Stimulated activated CD8-positive, alpha-beta memory T cell treated with anti-CD3 and anti-CD28 coated beads, Interleukin-15, amount 100 ng/mL, for 4 hours (primary cell): ENCODE data around the gene STON1.
"Not testable (repeated sequence)": the region's sequence is repeated elsewhere in the genome, so short reads cannot be mapped to it uniquely, and the experiment has no call there.

Experiments used
- DNase-seq, 2 donors: peaks; one replicate each; pipeline ENCODE4 v3.0.0-alpha.2; 2020; ENCODE audit warnings: low read depth in 2 of 2

STON1 gene

DNA sequence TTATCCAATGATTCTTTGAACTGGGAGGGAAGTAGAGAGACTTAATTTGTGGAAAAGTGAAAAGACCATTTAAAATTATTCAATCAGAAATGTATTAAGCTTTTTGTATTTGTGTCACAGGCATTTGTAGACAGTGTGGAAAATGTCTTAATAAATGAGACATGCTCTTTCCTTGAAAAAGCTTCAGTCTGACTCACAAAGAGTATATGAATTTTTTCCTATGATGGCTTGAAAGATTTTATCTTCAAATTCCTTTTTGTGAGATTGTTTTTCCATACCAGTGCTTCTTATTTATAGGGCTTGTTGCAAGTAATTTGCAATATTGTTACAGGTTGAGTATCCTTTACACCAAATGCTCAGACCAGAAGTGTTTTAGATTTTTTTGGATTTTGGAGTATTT, 39.5 kb downstream of the STON1 start:
- DNase-seq: no peak

DNA sequence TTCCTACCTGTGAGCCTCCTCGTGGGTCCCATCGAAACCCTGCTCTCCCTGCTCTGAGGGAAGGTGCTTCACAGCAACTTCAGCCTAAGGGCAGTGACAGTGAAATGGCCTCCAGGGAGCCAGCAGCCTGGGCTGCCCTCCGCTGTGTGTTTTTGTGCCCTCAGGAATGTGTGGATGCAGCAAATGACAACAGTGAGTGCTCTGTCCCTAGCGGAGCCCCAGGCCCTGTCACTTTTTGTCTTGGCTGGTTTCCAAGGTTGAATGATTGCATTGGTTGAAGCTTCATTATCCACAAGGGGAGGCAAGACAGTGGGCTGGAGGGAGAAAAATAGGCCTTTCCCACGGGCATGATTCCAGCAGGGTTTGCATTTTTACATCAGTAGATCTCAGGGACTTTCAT, 42.9 kb downstream of the STON1 start:
- no peak for DNase-seq

DNA sequence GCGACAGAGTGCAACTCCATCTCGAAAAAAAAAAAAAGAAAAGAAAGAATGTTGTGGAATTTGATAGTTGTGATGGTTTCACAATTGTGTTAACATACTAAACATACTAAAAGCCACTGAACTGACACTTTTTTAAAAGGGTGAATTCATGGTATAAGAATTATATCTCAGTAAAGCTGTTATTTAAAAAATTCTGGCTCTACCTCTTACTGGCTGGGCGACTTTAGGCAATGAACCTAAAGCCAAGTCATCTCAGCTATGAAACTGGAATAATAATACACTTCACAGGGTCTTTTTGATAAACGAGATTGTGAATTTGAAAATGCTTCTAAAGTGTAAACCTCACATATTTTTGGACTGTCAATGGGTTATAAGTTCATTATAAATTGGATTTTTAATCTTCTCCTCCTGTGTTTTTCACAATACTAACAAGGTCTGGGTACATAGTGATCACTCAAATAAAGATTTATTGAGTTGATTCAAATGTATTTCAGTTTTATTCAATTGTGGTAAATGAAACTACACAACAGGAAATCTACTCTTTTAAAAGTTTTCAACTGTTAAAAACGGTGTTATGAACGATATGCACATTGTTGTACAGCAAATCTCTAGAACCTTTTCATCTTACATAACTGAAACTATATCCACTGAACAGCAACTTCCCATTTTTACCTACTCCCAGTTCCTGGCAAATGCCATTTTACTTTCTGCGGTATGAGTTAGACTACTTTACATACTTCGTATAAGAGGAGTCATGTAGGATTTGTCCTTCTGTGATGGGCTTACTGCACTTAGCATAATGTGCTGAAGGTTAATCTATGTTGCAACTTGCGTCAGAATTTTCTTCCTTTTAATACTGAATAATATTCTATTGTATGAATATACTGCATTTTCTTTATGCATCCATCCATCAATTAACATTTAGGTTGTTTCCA, 44.7 kb downstream of the STON1 start:
- DNase-seq: no peak

DNA sequence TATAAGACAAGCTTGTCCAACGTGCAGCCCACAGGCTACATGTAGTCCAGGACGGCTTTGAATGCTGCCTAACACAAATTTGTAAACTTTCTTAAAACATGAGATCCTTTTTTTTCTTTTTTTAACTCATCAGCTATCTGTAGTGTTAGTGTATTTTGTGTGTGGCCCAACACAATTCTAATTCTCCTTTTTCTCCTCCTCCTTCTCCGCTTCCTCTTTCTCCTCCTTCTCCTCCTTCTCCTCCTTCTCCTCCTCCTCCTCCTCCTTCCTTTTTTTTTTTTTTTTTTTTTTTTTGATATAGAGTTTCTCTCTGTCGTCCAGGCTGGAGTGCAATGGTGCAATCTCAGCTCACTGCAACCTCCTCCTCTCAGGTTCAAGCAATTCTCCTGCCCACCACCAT, 48.4 kb downstream of the STON1 start:
- DNase-seq: no peak

DNA sequence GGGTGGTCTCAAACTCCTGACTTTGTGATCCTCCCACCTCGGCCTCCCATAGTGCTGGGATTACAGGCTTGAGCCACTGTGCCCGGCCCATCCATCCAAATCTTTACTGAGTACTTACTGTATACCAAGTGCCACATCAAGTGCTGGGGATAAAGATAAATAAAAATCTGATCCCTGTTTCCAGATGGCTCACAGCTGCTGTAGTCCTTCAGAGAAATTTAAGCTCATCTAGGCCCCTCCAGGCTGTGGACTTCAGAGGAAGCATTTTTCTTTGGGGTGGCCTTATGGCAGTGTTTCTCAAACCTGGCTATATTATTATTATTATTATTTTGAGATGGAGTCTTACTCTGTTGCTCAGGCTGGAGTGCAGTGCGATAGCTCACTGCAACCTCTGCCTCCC, 54.0 kb downstream of the STON1 start:
- no peak for DNase-seq

DNA sequence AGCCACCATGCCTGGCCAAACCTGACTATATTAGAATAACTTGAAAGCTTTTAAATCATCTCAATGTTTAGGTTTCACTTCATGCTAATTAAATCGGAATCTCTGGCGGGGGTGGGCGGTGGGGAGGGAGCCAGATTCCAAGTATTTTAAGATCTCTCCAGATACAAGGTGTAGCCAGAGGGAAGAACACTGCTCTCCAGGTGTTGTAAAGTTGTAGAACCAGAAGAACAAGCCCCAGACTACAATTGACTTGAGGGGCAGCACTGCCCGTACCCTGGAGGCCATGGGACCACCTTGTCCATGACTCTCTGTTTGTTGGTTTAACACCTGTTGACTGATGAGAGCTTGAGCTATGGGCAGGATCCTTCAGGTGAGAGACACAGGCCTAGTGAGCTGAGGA, 54.6 kb downstream of the STON1 start:
- DNase-seq: no peak

DNA sequence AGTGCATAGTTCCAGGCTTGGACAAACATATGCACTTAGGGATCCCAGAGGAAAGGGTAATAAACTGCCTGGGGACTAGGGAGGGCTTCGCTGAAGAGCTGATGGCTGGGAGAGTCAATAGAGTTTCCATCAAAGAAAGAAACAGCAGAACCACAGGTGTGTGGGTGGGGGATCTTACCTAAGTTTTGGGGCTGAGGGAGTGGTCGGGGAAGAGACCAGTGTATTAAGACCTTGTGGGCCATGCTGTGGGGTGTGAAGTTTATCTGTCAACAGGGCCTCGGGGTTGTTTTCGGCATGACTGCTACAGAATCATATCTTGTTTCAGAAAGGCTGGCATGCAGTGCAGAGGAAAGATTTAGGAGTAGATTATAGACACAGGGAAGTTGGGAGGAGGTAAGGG, 56.5 kb downstream of the STON1 start:
- DNase-seq: no peak

DNA sequence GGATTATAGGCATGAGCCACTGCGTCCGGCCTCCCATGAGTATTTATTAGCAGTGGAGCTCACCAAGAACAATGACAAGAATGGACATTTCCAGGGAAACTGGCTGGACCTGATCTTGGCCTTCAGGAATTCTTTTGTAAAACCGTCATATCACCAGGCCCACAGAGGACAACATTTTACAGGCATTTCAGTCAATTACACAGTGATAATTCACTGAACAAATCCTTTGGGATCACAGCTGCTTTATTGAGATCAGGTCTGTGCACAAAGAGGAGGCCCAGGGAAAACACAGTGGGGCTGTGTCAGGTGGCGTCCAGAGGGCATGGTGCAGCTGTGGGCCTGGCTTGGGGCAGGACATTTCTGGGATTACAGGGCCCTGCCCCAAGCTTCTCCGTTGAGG, 57.6 kb downstream of the STON1 start:
- no peak for DNase-seq

DNA sequence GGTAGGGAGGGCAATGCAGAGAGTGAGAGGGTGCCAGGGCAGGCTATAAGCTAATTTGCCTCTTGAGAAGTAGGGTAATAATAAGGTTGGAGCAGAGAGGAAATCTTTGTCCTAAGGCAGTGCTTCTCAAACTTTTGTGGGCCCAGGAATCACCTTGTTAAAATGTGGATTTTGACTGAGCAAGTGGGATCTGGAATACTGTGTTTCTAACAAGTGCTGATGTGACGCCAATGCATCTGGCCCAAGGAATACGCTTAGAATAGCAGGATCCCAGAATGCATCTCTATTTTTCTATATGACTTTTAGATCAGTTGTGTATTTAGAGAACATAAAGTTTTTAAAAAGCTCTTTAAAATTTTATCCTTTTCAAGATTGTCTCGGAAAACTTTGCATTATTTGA, 58.0 kb downstream of the STON1 start:
- no peak for DNase-seq

DNA sequence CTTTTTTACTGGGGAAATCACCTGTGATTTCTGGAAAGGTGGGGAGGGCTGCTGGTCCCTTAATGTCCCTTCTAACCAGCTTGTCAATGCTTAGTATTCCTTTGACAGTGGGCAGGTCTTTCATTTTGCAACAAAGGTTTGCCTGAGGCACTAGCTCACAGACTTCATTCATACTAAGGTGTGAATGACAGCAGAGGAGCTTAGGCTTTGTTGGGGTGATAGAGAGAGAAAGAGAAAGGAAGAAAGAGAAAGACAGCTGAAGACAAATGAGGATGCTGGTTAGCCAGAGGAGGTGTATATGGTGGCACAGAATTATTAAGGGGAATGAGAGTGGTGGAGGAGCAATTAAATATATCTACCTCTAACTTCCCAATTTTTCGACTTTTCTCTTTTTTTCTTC, 58.8 kb downstream of the STON1 start:
- DNase-seq: no peak

DNA sequence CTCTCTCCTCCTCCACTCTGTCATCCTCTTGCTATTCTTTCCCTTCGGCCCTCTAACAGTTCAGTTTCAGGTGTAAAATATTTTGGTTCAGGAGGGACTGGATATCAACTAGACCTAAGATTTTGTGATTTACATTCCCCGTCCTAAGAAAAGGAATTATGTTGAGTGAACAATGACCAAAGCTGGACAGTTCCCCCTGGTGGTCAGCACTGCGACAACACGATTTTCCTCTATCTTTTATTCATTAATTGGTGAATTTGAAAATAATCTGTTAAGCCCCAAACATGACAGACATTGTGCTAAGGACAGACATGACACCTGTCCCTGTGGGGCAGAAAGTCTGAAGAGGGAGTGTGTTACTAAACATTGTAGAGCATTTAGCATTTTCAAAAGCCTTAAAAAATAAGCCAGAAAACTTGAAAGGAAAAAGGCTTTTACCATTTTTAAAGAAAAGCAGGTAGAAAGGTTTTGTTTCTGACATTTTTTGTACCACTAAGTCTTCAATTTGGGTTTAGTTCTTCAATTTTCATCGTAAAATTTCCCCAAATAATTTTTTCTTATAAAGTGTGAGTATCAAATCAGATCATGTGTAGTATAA, 59.3 kb downstream of the STON1 start:
- no peak for DNase-seq

DNA sequence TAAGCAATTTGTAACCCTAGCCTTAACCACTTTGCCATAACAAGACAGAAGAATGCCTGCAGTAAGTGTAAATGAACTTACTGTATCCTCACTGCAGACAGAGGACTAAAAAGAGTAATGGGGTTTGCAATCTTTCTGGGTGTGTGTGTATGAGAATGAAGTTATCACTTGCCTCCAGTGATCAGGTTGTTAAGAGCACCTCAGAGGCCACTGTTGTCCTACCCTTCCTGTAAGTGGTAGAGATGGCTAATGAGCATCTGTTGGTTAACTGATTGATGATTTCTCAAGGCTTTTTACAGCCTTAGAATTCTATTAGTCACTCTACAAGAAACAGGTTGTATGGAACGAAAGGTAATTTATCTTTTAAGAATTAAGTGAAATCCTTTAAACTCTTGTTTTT, 60.1 kb downstream of the STON1 start:
- no peak for DNase-seq

DNA sequence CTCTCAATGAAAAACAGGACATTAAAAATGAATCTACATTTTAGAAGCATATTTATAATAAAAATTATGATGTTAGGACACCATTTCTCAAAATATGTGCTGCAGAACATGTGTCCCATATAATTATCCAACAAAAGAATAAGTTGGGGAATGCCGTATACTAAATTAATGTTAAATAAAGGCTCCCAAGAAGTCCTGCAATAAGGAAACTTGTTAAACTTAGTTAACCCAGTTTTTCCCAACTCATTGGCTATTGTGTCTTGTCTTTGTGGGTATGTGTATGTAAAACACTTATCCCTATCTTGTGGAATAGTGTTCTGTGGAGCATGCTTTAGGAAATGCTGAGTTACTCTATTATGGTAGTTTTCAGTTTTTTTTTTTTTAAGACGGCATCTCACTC, 62.1 kb downstream of the STON1 start:
- DNase-seq: no peak

DNA sequence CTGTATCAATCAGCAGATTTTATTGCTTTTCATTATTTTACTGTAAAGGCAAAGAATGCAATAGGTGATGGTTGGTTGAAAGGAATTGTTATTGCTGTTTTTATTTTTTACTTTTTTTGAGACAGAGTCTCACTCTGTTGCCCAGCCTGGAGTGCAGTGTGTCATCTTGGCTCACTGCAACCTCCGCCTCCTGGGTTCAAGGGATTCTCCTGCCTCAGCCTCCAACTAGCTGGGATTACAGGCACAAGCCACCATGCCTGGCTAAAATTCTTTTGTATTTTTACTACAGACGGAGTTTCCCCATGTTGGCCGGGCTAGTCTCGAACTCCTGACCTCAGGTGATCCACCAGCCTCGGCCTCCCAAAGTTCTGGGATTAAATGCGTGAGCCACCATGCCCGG, 66.8 kb downstream of the STON1 start:
- DNase-seq: not testable (repeated sequence)

DNA sequence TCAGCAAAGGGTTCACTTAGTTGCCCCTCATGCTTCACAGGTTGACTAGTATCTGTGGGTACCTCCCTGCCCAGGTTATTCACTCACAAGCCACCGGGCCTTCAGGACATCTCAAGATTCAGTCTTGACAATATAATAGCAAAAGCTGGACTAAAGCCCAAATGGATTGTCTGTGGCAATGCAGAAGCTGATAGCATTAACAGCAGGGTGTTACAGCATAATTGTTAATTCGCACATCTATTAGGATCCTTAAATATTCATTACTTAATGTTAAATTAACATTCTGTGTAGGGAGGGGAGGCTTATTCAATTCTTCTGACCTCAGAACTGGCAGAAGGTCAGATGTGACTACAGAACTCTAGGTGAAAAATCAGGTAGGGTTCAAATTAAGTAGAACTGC, 67.5 kb downstream of the STON1 start:
- no peak for DNase-seq

DNA sequence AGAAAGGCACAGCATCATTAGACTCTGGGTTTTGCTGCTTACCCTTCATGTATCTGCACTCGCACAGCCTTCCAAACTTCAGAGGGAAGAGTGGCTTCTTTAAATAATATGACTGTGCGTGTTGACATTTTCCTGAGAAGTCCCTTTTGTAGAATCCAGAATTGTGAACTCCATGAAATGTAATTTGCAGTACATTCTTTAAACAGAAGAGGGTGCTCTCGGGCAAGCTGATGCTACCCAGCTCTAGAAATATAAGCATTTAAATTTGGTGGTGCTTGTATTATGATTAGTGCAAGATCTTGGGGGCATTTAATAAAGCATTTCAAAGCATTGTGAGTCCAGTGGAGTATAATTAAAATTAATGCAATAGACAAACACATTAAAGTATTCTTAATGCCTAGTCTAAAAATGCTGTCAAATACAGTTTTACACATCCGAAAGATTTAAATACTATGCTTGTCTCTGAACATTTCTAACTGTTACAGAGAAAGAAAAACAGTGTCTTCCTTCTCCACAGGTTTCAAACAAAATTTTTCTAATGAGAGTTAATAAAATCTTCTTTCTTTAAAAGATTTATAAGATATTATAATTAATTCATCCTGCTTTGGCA, 70.4 kb downstream of the STON1 start:
- DNase-seq: no peak

DNA sequence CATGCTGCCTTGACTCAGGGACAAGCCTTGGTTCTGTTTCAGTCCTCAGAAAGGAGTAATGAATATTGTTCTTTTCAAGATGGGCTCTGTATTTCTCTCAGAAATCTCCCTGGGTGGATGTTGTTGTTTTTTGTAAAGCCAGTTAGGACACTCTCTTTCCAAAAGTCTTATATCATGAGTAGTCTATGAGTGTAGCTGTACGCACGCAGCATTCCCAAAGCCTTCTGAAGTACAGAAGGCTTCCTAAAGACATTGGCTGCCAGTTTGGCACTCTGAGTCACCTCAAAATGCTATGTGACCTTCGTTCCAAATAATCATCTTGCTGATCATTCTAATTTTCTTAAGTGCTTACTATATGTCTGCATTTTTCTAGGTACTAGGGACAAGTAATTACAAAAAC, 71.0 kb downstream of the STON1 start:
- no peak for DNase-seq

DNA sequence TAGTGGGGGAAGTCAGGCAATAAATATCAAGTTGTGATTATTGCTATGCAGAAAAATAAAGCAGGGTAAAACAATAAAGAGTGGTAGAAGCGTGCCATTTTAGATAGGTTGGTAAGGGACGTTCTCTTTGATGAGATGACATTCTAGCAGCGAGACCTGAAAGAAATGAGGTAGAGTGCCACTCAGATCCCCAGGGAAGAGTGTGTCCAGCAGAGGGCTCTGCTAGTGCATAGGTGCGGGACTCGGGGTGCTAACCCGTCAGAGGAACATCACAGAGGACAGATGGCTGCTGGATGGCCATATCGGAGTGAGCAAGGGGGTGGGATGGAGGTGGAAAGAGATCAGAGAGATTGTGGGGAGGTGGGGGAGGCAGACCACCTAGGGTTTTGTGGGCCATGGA, 71.4 kb downstream of the STON1 start:
- no peak for DNase-seq

DNA sequence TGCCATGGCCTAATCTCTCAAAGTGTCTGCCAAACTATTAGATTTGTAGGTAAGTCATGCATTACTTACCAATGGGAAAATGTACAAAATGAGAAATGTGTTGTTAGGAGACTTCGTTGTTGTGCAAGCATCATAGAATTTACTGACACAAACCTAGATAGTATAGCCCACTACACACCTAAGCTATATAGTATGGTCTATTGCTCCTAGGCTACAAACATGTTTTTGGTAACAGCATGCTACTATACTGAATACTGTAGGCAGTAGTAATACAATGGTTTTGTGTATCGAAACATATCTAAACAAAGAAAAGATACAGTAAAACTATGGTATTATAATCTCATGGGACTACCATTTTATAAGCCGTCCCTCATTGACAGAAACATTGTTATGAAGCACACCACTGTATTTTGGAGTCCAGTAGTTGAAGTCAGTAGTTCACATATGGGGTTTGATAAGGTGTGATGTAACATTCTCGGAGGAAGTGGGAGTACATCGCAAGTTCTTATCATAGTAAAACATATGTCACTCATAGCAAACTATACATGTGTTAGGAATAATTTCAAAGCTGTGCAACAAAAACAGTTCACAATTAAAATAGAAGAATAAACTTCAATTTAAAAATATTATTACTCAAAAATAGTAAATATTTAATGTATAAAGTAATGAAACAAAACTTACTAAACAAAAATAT, 75.7 kb downstream of the STON1 start:
- no peak for DNase-seq

DNA sequence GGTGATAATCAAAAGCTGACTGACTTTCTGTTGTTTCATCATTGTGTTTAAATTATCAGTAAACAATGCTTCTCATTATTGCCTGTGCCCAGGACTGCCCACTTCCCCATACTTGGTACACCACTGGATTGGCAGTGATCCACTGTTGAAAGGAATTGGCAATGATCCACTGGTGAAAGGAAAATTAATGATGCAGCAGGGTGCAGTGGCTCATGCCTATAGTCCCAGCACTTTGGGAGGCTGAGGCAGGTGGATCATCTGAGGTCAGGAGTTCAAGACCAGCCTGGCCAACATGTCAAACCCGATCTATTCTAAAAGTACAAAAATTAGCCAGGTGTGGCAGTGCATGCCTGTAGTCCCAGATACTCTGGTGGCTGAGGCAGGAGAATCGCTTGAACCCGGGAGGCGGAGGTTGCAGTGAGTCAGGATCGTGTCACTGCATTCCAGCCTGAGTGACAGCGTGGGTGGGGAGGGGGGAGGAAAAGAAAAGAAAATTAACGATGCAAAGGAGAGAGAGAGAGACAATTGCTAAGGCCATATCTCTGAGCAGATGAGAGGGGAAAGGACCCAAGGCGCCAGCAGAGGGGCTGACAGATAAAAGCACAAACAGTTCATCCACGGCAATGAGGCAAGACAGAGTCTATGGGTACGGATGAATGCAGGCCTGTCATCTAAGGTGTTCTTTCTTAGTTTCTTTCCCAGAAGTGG, 77.5 kb downstream of the STON1 start:
- no peak for DNase-seq

DNA sequence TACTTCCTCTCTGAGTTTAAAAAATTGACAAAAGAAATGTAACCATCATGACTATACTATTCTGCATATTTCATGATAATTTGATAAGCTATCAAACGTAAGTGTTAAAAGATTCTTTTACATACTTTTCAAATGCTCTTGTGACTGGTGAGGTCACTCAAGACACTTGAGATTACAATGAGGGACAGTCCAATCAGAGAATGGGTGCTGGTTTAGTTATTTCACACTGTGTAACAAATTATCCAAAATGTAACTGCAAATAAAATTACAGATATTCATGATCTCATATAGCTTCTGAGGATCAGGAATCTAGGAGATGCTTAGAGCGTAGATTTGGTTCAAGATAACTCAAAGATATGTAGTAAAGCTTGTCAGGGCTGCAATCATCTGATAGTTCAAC, 83.3 kb downstream of the STON1 start:
- no peak for DNase-seq

DNA sequence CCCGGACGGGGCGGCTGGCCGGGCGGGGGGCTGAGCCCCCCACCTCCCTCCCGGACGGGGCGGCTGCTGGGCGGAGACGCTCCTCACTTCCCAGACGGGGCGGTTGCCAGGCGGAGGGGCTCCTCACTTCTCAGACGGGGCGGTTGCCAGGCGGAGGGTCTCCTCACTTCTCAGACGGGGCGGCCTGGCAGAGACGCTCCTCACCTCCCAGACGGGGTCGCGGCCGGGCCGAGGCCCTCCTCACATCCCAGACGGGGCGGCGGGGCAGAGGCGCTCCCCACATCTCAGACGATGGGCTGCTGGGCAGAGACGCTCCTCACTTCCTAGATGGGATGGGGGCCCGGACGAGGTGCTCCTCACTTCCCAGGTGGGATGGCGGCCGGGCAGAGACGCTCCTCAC, 84.6 kb downstream of the STON1 start:
- DNase-seq: not testable (repeated sequence)
